ENCODE results near the gene ZNF664. TPM values are rescaled to one million over a fixed set of nuclear protein-coding genes. Genes with fewer than 3 reads are reported as not detected.

Gene ZNF664
- total and polyA plus RNA-seq, 10 of the 15 experiments (the other 5 are each of a cell fraction or from before 2014, with no cell fraction given), result 1.8 to 65.6 (median 30.8) TPM

GRCh38 chr12:123973552-123974341 lies 732 bp downstream of the ZNF664 start (continued):
- TF ChIP-seq E2F4 (IDR thresholded peaks at IDR 0.05; ENCODE audit: low read depth, low read length), result no peak
- no peak for TF ChIP-seq ASH2L (IDR thresholded peaks at IDR 0.05; ENCODE audit: borderline replicate concordance, low read depth)
- TF ChIP-seq BCL11A (IDR thresholded peaks at IDR 0.05; ENCODE audit: low read depth, low read length), result no peak
- TF ChIP-seq POLR2AphosphoS5 (IDR thresholded peaks at IDR 0.05; ENCODE audit: low read length), result no peak
- TF ChIP-seq POLR2A (IDR thresholded peaks at IDR 0.05; ENCODE audit: low read depth, low read length), result no peak; the same call in 1 of the 2 replicates
- TF ChIP-seq EZH2 (IDR thresholded peaks at IDR 0.05; ENCODE audit: borderline replicate concordance, control insufficient read depth, low read depth, low read length), result no peak
- TF ChIP-seq SMAD5 (IDR thresholded peaks at IDR 0.05; ENCODE audit: low read depth), result no peak

GRCh38 chr12:123976227-123976826 lies 3.3 kb downstream of the ZNF664 start:
- Histone ChIP-seq H3K4me1 (ENCODE audit: control insufficient read depth, insufficient read depth, low read length) (no peaks in the 10 kb centered on the region; the same call in 1 of the 2 replicates), H3K27me3 (replicated peaks in 1 of 2; ENCODE audit: control insufficient read depth in 2 of 2, insufficient read depth in 2 of 2, low read length in 1 of 2) (no peaks in the 10 kb centered on the region), H3K27ac (ENCODE audit: control insufficient read depth, insufficient read depth) (no peak overlapping the region), H3K36me3 (ENCODE audit: control insufficient read depth in 2 of 2, insufficient read depth in 2 of 2, low read length in 1 of 2) (peaks cover 0 to 7% of the 10 kb centered on the region in 2 experiments; a peak in 3 of 4 replicates), H3K4me2 (ENCODE audit: control insufficient read depth, insufficient read depth) (no peak overlapping the region), H3K4me3 (no peak overlapping the region), H4K20me1 (ENCODE audit: control insufficient read depth, insufficient read depth) (no peaks in the 10 kb centered on the region), H3K9me3 (replicated peaks; ENCODE audit: control insufficient read depth, insufficient read depth, low read length) (no peaks in the 10 kb centered on the region), H2AFZ (ENCODE audit: control insufficient read depth, low read depth, low read length) (no peak overlapping the region), H3K9ac (ENCODE audit: control insufficient read depth, insufficient read depth, low read length) (no peak overlapping the region), H3K79me2 (ENCODE audit: control insufficient read depth, insufficient read depth, low read length) (peaks cover 14% of the 10 kb centered on the region)
- intact Hi-C loops (cut with micrococcal nuclease; ENCODE audit: unreplicated experiment), result no loop called here
- no peak for ATAC-seq
- SMC1A ChIA-PET (ENCODE audit: uncharacterized antibody, unreplicated experiment), result interaction anchor here (1.6 kb wide), 1 partner anchor 10 kb away, joined by 5 read pairs; no protein-coding TSS in a partner anchor
- no peak for FAIRE-seq
- no TSS peak for BruUV-seq (replicated peaks)
- CTCF ChIA-PET, result interaction anchor here (0.8 to 1.1 kb wide), 3 partner anchors 8 to 73 kb away, joined by 3 read pairs; no protein-coding TSS in a partner anchor
- 98% methylated on average over 7 of the region's 7 CpGs for WGBS (ENCODE audit: insufficient coverage, insufficient replicate concordance, low lambda C conversion rate, missing lambda C conversion rate)
- POLR2A ChIA-PET, result interaction anchor here (1.4 kb wide), 1 partner anchor 11 kb away, joined by 6 read pairs; no protein-coding TSS in a partner anchor
- in situ Hi-C loops (cut with MboI), result no loop called here
- TF ChIP-seq GABPA (IDR thresholded peaks at IDR 0.05; ENCODE audit: low read depth) (no peak), RB1 (IDR thresholded peaks at IDR 0.05; ENCODE audit: borderline replicate concordance) (no peak), TCF3 (IDR thresholded peaks at IDR 0.05; ENCODE audit: borderline replicate concordance, insufficient read depth, low read depth, low read length) (no peak), IKZF2 (IDR thresholded peaks at IDR 0.05) (no peak), RFX5 (IDR thresholded peaks at IDR 0.05; ENCODE audit: low read depth, low read length) (no peak), SKIL (IDR thresholded peaks at IDR 0.05; ENCODE audit: low read depth, poor library complexity, severe bottlenecking) (no peak), LARP7 (IDR thresholded peaks at IDR 0.05) (no peak)
- DNase-seq (ENCODE audit: low read depth, low spot score), result no peak
- RAD21 ChIA-PET (ENCODE audit: unreplicated experiment), result interaction anchor here (1.1 to 1.2 kb wide), 2 partner anchors 9 to 21 kb away, joined by 3 read pairs; no protein-coding TSS in a partner anchor

Measured in GM12878 (cell line).